Kidney (tissue), 14 donors: ENCODE measurements around the gene AMPD3. TPM values are rescaled to one million over a fixed set of nuclear protein-coding genes. Genes with fewer than 3 reads are reported as not detected.

Experiments
- DNase-seq, 5 donors: peaks; one replicate each; pipeline ENCODE4 v3.0.0-alpha.2; 2013 to 2020
- FAIRE-seq: peaks from 2 replicates; lab custom pipeline; 2012; peaks lifted over from hg19 to GRCh38; lab: Jason Lieb, UNC
- H3K27ac ChIP-seq, 2 donors: one replicate each; pipeline ENCODE4 v1.7.0; 2013; ENCODE audit warnings: low read depth in 2 of 2, low read length in 2 of 2, inconsistent platforms in 1 of 2
- H3K27me3 ChIP-seq: one replicate; pipeline ENCODE4 v1.7.1; 2013; ENCODE audit warnings: low read length, inconsistent platforms; ENCODE audit not compliant: control insufficient read depth, insufficient read depth
- H3K36me3 ChIP-seq, 3 donors: one replicate each; pipeline versions ENCODE4 v1.7.0 to v1.7.1; 2013; ENCODE audit warnings: low read length in 3 of 3, control low read depth in 1 of 3, inconsistent platforms in 1 of 3; ENCODE audit not compliant: insufficient read depth in 3 of 3, control insufficient read depth in 2 of 3
- H3K4me1 ChIP-seq, 3 donors: one replicate each; pipeline versions ENCODE4 v1.7.0 to v1.7.1; 2013; ENCODE audit warnings: low read length in 3 of 3, inconsistent platforms in 1 of 3, low read depth in 1 of 3; ENCODE audit not compliant: control insufficient read depth in 2 of 3, insufficient read depth in 2 of 3
- H3K4me3 ChIP-seq, 3 donors: one replicate each; pipeline versions ENCODE4 v1.7.0 to v1.8.1; 2013; ENCODE audit warnings: low read length in 3 of 3, control low read depth in 1 of 3, inconsistent platforms in 1 of 3
- H3K9ac ChIP-seq, 3 donors: one replicate each; pipeline versions ENCODE4 v1.7.0 to v1.7.1; 2013; ENCODE audit warnings: low read length in 3 of 3, control low read depth in 1 of 3, inconsistent platforms in 1 of 3
- H3K9me3 ChIP-seq, 3 donors: one replicate each; pipeline versions ENCODE4 v1.7.0 to v1.7.1; 2013; ENCODE audit warnings: low read length in 3 of 3, control low read depth in 1 of 3, inconsistent platforms in 1 of 3; ENCODE audit not compliant: control insufficient read depth in 2 of 3, insufficient read depth in 1 of 3
- intact Hi-C: fragments of 100-400 bp; cut with DNase I; formaldehyde crosslinking; loops from one replicate; pipeline ENCODE4 v1.11.1; 2022
- polyA plus RNA-seq: library from polyadenylated mRNA; stranded (reverse); fragments of 350-450 nt; fragmentation: Illumina TruSeq; extraction: RNeasy Lipid Tissue Mini Kit (QIAGEN cat#74804); gene quantifications from one replicate; pipeline ENCODE4 v1.2.3, GENCODE V29; 2014; ENCODE audit warnings: low read depth, low replicate concordance; ENCODE audit not compliant: insufficient read depth
- total RNA-seq: library from RNA; stranded (reverse); fragmentation: NEBNext Ultra II Directional; extraction: Animal tissue kit (Norgen Biotek cat#: 25700); gene quantifications from one replicate; pipeline ENCODE4 v1.2.1, GENCODE V29; 2021
- TF ChIP-seq, protein P1 (sequence below): IDR thresholded peaks from 3 replicates; pipeline ENCODE4 v1.5.1; 2012; ENCODE audit warnings: mild to moderate bottlenecking, moderate library complexity, borderline replicate concordance; ENCODE audit not compliant: insufficient read depth; ENCODE audit errors: extremely low read depth
- donor health status: control.
- donor health status: control.
- donor health status: control.
- donor health status: control.
- donor health status: control.
- donor health status: DM: yes; HTN: yes; CAD: no.
- donor health status: Normal renal cell carcinoma (clear cell type).

The AMPD3 gene
- total and polyA plus RNA-seq, 2 donors from 2014 or later: 8.4 to 16.5 TPM

DNA sequence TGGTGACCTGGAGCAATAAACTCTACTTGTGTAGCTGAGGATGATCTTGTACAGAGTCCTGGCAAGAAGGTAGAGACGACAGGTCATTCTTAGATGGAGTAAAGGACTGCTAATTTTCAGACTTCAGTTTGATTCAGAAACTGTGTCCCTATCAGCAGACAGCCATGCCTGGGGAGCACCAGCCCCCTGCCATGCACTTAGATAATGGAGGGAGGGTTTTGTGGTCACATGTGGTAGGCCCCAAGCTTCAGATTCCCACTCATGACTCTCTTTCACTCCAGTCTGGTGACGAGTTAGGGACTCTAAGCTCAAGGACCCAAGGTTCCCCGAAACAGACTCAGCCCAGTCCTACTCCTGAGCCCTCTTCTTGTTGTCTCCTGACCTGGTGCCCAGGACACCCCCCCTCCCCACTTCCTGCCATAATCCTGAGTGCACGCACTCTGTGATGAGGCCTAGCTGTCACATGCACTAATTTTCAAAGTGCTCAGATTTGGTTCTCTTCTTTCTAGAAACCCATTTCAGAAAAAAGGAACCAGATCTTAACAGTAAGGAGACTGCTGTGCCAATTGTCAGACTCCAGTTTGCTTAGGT is 10.2 kb upstream of the AMPD3 start:
- Histone ChIP-seq H3K9ac (no peak overlapping the region), H3K4me3 (no peak overlapping the region), H3K4me1 (no peaks in the 10 kb centered on the region), H3K27ac (no peak overlapping the region), H3K36me3 (no peaks in the 10 kb centered on the region), H3K27me3 (no peaks in the 10 kb centered on the region), H3K9me3 (no peaks in the 10 kb centered on the region)
- intact Hi-C loops: no loop called here
- no peak for FAIRE-seq
- no peak for DNase-seq
- TF ChIP-seq, protein P1, sequence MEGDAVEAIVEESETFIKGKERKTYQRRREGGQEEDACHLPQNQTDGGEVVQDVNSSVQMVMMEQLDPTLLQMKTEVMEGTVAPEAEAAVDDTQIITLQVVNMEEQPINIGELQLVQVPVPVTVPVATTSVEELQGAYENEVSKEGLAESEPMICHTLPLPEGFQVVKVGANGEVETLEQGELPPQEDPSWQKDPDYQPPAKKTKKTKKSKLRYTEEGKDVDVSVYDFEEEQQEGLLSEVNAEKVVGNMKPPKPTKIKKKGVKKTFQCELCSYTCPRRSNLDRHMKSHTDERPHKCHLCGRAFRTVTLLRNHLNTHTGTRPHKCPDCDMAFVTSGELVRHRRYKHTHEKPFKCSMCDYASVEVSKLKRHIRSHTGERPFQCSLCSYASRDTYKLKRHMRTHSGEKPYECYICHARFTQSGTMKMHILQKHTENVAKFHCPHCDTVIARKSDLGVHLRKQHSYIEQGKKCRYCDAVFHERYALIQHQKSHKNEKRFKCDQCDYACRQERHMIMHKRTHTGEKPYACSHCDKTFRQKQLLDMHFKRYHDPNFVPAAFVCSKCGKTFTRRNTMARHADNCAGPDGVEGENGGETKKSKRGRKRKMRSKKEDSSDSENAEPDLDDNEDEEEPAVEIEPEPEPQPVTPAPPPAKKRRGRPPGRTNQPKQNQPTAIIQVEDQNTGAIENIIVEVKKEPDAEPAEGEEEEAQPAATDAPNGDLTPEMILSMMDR: no peak

GRCh38 chr11:10447445-10447844 is 7.6 kb upstream of the AMPD3 start:
- H3K27ac ChIP-seq: no peak overlapping the region
- no peak overlapping the region for H3K4me3 ChIP-seq
- H3K27me3 ChIP-seq: no peaks in the 10 kb centered on the region
- TF ChIP-seq, protein P1: no peak
- H3K4me1 ChIP-seq: peaks cover 0 to 7% (median 0%) of the 10 kb centered on the region in 3 donors
- no peak for DNase-seq
- no peaks in the 10 kb centered on the region for H3K36me3 ChIP-seq
- H3K9me3 ChIP-seq: no peaks in the 10 kb centered on the region
- intact Hi-C loops: no loop called here
- no peak overlapping the region for H3K9ac ChIP-seq
- no peak for FAIRE-seq

DNA sequence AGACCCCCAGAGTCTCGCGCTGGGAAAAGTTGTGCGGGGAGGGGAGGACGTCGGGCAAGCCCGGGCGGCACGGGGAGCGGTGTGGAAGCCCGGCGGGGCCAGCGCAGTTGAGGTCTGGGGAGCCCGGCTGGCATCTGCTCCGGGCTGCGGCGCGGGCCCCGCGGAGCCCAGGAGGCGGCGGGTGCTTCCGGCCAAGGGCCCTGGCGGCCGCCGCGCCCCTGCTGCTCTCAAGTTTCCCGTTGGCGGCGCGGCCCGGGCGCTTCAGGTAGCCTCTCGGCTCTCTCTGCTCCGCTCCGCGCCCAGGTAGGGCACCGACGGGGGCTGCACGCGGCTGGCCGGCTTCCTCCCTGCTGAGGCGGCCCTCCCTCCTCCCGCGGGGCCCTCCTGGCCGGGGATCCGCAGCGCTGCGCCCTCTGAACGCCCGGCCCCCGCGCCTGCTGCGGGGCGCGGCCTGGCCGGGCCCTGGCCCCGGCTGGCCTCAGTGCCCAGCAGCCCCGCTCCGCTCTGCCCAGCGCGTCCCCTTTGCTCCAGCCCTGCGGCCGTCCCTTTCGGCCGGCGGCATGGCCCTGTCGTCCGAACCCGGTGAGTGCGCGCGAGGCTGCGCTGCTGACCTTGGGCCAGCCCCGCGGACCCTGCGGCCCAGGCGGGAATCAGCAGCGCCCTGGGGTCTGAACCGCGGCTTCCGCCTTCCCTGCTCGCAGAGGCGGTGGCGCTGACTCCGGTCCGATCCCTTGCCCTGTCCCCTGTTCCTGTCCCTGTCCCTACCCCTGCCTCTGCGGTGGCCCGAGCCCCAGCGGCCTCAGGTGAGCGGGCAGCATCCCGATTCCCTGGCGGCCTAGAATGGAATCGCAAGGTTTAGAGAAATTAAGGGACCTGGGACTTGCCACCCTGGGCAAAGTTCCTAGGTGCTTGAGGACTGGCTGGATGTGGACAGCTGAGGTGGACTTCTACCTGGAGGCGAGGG is 4.3 kb upstream of the AMPD3 start:
- Histone ChIP-seq H3K9me3 (no peaks in the 10 kb centered on the region), H3K27ac (peak overlapping the region; percentile 83 to 87), H3K4me1 (peaks cover 0 to 12% (median 3%) of the 10 kb centered on the region in 3 donors), H3K9ac (peak overlapping the region in 2 of 3 donors; percentile 37 to 70), H3K36me3 (no peaks in the 10 kb centered on the region), H3K4me3 (peak overlapping the region in 2 of 3 donors; percentile 58 to 59), H3K27me3 (no peaks in the 10 kb centered on the region)
- no peak for FAIRE-seq
- TF ChIP-seq, protein P1: peak; percentile 19
- DNase-seq: peak; percentile 73 to 87 (median 81)
- intact Hi-C loops: no loop called here
